Measurements from ENCODE around the gene CNGA1.

DNA sequence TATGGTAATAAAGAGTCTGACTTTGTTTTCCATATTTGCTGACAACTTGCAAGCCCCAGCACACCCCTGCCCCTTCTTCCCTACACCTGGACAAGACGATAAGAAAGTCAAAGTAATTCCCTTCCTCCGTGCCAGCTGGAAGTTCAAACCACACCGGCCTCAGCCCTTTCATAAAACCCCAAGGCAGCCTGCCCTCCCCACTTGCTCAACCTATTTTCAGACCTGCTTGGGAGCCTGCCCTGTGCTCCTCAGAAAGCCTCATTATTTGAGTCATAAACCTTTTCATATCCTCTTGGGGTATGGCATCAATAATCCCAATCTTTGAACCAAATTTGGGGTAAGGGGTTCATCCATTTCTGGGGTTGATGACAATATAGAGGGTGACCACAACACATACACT lies 29.6 kb upstream of the CNGA1 start:
- TF ChIP-seq CTCF (IDR thresholded peaks at IDR 0.05) (no peak), POLR2A (IDR thresholded peaks at IDR 0.05) (no peak), POLR2AphosphoS5 (IDR thresholded peaks at IDR 0.05) (no peak)

All from gastroesophageal sphincter (tissue), 3 donors.